OCI-LY7 (cell line): ENCODE results near the gene DENND1A. TPM values are rescaled to one million over a fixed set of nuclear protein-coding genes. Genes with fewer than 3 reads are reported as not detected.
A peak's percentile ranks its signal among the peaks of the same experiment; 100 is the strongest.

Experiments used
- BruUV-seq: library from RNA; stranded (reverse); fragments of 400-500 nt; replicated peaks from 2 replicates; lab custom pipeline; 2021; lab: Mats Ljungman, UMichigan
- CTCF ChIA-PET: fragments of 300-600 bp; sonication (Branson Sonifier 250); formaldehyde crosslinking; loops from one replicate; lab custom pipeline; 2022; ENCODE audit warnings: antibody characterized with exemption; ENCODE audit not compliant: unreplicated experiment; lab: Charles Lee
- POLR2A ChIA-PET: fragments of 300-600 bp; sonication (Branson Sonifier 250); formaldehyde crosslinking; loops from one replicate; lab custom pipeline; 2022; ENCODE audit warnings: antibody characterized with exemption; lab: Charles Lee
- DNase-seq: peaks from one replicate; pipeline ENCODE4 v3.0.0-alpha.2; 2015; ENCODE audit warnings: low spot score
- H2AFZ ChIP-seq: fragments of 200-600 bp; sonication (generic), shearing (Covaris generic); 2 replicates; pipeline ENCODE4 v1.6.1; 2014; ENCODE audit warnings: mild to moderate bottlenecking, antibody characterized with exemption, low read length, moderate library complexity
- H3K27ac ChIP-seq: fragments of 200-600 bp; sonication (generic); 2 replicates; pipeline ENCODE4 v1.5.1; 2014; ENCODE audit warnings: mixed run types, low read depth, mild to moderate bottlenecking, moderate library complexity, low read length, inconsistent platforms; ENCODE audit not compliant: poor library complexity, severe bottlenecking
- H3K36me3 ChIP-seq: fragments of 200-600 bp; sonication (generic); 2 replicates; pipeline ENCODE4 v1.6.1; 2014; ENCODE audit warnings: mild to moderate bottlenecking, antibody characterized with exemption, low read length, moderate library complexity, mixed read lengths; ENCODE audit not compliant: insufficient read depth
- H3K4me1 ChIP-seq: fragments of 200-600 bp; sonication (generic); 2 replicates; pipeline ENCODE4 v1.5.1; 2014; ENCODE audit warnings: mild to moderate bottlenecking, low read length; ENCODE audit not compliant: insufficient read depth, poor library complexity, severe bottlenecking
- H3K4me2 ChIP-seq: fragments of 200-600 bp; sonication (generic); 2 replicates; pipeline ENCODE4 v1.6.1; 2014; ENCODE audit warnings: mild to moderate bottlenecking, low read length
- H3K4me3 ChIP-seq: fragments of 200-600 bp; sonication (generic); 2 replicates; pipeline ENCODE4 v1.5.1; 2014; ENCODE audit warnings: mild to moderate bottlenecking, low read depth, low read length; ENCODE audit not compliant: poor library complexity, severe bottlenecking
- H3K79me2 ChIP-seq: fragments of 200-600 bp; sonication (generic); 2 replicates; pipeline ENCODE4 v1.6.1; 2016; ENCODE audit warnings: low read depth, mild to moderate bottlenecking, low read length, moderate library complexity, mixed read lengths; ENCODE audit not compliant: insufficient read depth
- H3K9me2 ChIP-seq: fragments of 200-600 bp; sonication (generic); 2 replicates; pipeline ENCODE4 v1.6.1; 2016; ENCODE audit warnings: mild to moderate bottlenecking, low read length, mixed read lengths; ENCODE audit not compliant: insufficient read depth
- H3K9me3 ChIP-seq: fragments of 200-600 bp; sonication (generic); 2 replicates; pipeline ENCODE4 v1.6.1; 2014; ENCODE audit warnings: mild to moderate bottlenecking, mixed run types, low read length, mixed read lengths
- H4K20me1 ChIP-seq: fragments of 200-600 bp; sonication (generic); 2 replicates; pipeline ENCODE4 v1.6.1; 2014; ENCODE audit warnings: mild to moderate bottlenecking, antibody characterized with exemption, low read length, moderate library complexity, mixed read lengths; ENCODE audit not compliant: insufficient read depth
- EZH2phosphoT487 ChIP-seq: fragments of 200-600 bp; sonication (generic); IDR thresholded peaks from 2 replicates; pipeline ENCODE4 v1.6.1; 2018; ENCODE audit warnings: low read depth, borderline replicate concordance, mild to moderate bottlenecking, mixed run types, antibody characterized with exemption, low read length, moderate library complexity, mixed read lengths
- intact Hi-C: fragments of 100-400 bp; cut with micrococcal nuclease; formaldehyde crosslinking; loops from one replicate; pipeline ENCODE4 v1.10.0; 2022; ENCODE audit not compliant: unreplicated experiment
- total RNA-seq, 2 experiments: library from RNA; depleted of rRNA in 1 of 2; stranded (reverse); fragments of >200 nt in 1 of 2; shearing (Covaris generic) in 1 of 2; gene quantifications; 2 replicates each; pipeline ENCODE4 v1.2.3, GENCODE V29; 2014 to 2022
- TF ChIP-seq, protein P1 (sequence below): fragments of 200-600 bp; sonication (generic); conservative IDR thresholded peaks from 2 replicates; pipeline ENCODE4 v1.5.1; 2014; ENCODE audit warnings: mild to moderate bottlenecking, antibody characterized with exemption, low read length, moderate library complexity, mixed read lengths

Gene DENND1A
- total RNA-seq, 2 experiments from 2014 or later = 17.9 to 36.3 TPM

DNA sequence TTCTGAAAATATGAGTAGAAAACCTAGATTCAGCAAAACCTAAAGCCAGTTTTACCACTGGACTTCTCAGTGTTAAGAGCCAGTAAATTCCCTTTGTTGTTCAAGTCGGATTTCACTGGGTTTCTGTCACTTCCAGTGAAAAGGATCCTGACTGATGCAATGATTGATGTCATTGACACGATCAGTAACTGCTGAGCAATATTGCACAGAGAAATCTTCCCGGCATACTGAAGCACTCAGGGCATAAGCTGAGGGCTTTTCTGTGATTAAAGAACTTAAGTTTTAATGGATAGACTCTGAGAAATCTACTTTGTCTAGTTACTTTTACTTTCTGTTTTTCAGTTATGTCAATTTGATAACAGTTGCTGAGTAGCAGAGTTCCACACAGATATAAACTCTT is 61.9 kb downstream of the DENND1A start:
- Histone ChIP-seq H3K9me3 (no peaks in the 10 kb centered on the region), H2AFZ (no peak overlapping the region), H3K79me2 (no peaks in the 10 kb centered on the region), H3K4me3 (no peak overlapping the region), H3K27ac (no peak overlapping the region), H3K36me3 (no peaks in the 10 kb centered on the region), H4K20me1 (no peaks in the 10 kb centered on the region), H3K4me2 (no peak overlapping the region), H3K9me2 (no peaks in the 10 kb centered on the region), H3K4me1 (peaks cover 24% of the 10 kb centered on the region)
- BruUV-seq = no TSS peak
- ChIA-PET POLR2A (interaction anchor here (0.6 to 1.5 kb wide), 3 partner anchors 13 to 33 kb away, joined by 3 read pairs; no protein-coding TSS in a partner anchor), CTCF (no interaction called here)
- intact Hi-C loops = no loop called here
- TF ChIP-seq, protein P1, sequence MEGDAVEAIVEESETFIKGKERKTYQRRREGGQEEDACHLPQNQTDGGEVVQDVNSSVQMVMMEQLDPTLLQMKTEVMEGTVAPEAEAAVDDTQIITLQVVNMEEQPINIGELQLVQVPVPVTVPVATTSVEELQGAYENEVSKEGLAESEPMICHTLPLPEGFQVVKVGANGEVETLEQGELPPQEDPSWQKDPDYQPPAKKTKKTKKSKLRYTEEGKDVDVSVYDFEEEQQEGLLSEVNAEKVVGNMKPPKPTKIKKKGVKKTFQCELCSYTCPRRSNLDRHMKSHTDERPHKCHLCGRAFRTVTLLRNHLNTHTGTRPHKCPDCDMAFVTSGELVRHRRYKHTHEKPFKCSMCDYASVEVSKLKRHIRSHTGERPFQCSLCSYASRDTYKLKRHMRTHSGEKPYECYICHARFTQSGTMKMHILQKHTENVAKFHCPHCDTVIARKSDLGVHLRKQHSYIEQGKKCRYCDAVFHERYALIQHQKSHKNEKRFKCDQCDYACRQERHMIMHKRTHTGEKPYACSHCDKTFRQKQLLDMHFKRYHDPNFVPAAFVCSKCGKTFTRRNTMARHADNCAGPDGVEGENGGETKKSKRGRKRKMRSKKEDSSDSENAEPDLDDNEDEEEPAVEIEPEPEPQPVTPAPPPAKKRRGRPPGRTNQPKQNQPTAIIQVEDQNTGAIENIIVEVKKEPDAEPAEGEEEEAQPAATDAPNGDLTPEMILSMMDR = no peak
- no peak for TF ChIP-seq EZH2phosphoT487
- DNase-seq = no peak

DNA sequence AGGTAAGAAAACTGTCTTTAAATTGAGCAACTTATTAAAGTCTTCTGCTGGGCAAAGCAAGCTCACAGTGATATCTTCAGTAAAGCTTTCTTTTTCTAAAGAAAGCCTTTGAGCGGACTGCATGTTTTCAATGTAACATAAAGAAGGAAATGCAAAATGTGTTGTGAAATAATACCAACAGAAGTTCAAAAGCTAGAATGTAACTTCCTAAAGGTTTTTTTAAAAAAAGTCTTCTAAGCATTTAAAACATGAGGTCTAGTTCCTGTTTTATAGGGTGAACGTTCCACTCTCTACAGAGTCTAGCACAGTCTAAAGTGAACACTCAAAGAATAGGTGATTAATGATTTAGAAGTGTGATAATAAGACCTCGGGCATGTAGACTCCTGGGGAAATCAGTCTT is 62.9 kb downstream of the DENND1A start:
- no peak overlapping the region for H3K4me3 ChIP-seq
- H3K4me2 ChIP-seq = peak overlapping the region; percentile 12; the same call in 1 of the 2 replicates
- H2AFZ ChIP-seq = no peak overlapping the region
- no TSS peak for BruUV-seq
- no peaks in the 10 kb centered on the region for H3K9me3 ChIP-seq
- CTCF ChIA-PET = no interaction called here
- TF ChIP-seq EZH2phosphoT487 = no peak
- TF ChIP-seq, protein P1 = no peak
- no peaks in the 10 kb centered on the region for H3K9me2 ChIP-seq
- no peaks in the 10 kb centered on the region for H4K20me1 ChIP-seq
- peaks cover 24% of the 10 kb centered on the region for H3K4me1 ChIP-seq
- no peaks in the 10 kb centered on the region for H3K36me3 ChIP-seq
- peak; percentile 36 for DNase-seq
- H3K79me2 ChIP-seq = no peaks in the 10 kb centered on the region
- intact Hi-C loops = no loop called here
- no peak overlapping the region for H3K27ac ChIP-seq
- POLR2A ChIA-PET = interaction anchor here (1.5 kb wide), 1 partner anchor 23 kb away, joined by 3 read pairs; no protein-coding TSS in a partner anchor

DNA sequence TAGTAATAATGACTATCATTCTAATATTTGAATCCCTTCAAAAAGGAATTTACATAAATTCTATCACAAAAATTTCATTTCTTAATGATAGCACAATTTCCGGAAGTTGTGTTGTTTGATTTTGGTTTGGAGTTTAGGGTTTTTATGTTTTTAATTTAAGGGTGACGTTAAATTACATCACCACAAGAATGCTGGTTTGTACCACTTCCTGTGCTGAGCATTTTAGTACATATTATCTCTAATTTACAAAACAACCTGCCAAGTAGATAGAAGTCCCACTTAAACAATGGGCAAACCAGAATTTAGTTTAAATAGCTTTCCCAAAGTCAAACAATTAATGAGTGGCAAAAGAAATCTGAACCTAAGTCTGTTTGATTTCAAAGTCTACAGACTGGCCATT is 63.4 kb downstream of the DENND1A start:
- H2AFZ ChIP-seq = no peak overlapping the region
- H3K36me3 ChIP-seq = no peaks in the 10 kb centered on the region
- H3K79me2 ChIP-seq = no peaks in the 10 kb centered on the region
- H3K4me3 ChIP-seq = no peak overlapping the region
- H4K20me1 ChIP-seq = no peaks in the 10 kb centered on the region
- DNase-seq = no peak
- no peaks in the 10 kb centered on the region for H3K9me3 ChIP-seq
- peak overlapping the region; percentile 12; the same call in 1 of the 2 replicates for H3K4me2 ChIP-seq
- ChIA-PET CTCF (no interaction called here), POLR2A (no interaction called here)
- H3K9me2 ChIP-seq = no peaks in the 10 kb centered on the region
- TF ChIP-seq, protein P1 = no peak
- TF ChIP-seq EZH2phosphoT487 = no peak
- no peak overlapping the region for H3K27ac ChIP-seq
- no TSS peak for BruUV-seq
- intact Hi-C loops = no loop called here
- H3K4me1 ChIP-seq = peaks cover 24% of the 10 kb centered on the region
